ENCODE data around the gene TEX19. TPM values are rescaled to one million over a fixed set of nuclear protein-coding genes. Genes with fewer than 3 reads are reported as not detected.
"Not testable (repeated sequence)": the region's sequence is repeated elsewhere in the genome, so short reads cannot be mapped to it uniquely, and the experiment has no call there.

Gene TEX19
- polyA plus RNA-seq, 1 donor, result not detected

DNA sequence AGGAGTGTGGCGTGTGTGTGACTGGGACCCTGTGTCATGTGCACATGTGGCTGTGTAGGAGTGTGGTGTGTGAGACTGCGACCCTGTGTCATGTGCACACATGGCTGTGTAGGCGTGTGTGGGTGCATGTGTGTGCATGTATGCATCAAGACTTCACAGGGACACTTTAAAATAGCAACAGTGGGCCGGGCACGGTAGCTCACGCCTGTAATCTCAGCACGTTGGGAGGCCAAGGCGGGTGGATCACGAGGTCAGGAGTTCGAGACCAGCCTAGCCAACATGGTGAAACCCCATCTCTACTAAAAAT, 22.6 kb downstream of the TEX19 start:
- H3K27ac ChIP-seq (ENCODE audit: low read length); DNase-seq; H3K4me3 ChIP-seq (ENCODE audit: low read length); H3K4me1 ChIP-seq (ENCODE audit: control insufficient read depth, insufficient read depth, low read length); H3K36me3 ChIP-seq (ENCODE audit: control insufficient read depth, insufficient read depth, low read length); H3K9me3 ChIP-seq (ENCODE audit: control insufficient read depth, low read depth, low read length): not testable (repeated sequence)
- H3K27me3 ChIP-seq (ENCODE audit: control insufficient read depth, insufficient read depth, low read length), result peaks cover 56% of the 10 kb centered on the region
- WGBS (ENCODE audit: insufficient coverage, low lambda C conversion rate), result 100% methylated on average over 1 of the region's 10 CpGs

GRCh38 chr17:82382220-82382932, 23.3 kb downstream of the TEX19 start:
- H3K4me3 ChIP-seq (ENCODE audit: low read length); H3K4me1 ChIP-seq (ENCODE audit: control insufficient read depth, insufficient read depth, low read length); H3K9me3 ChIP-seq (ENCODE audit: control insufficient read depth, low read depth, low read length); DNase-seq; H3K36me3 ChIP-seq (ENCODE audit: control insufficient read depth, insufficient read depth, low read length); H3K27ac ChIP-seq (ENCODE audit: low read length): not testable (repeated sequence)
- peaks cover 62% of the 10 kb centered on the region for H3K27me3 ChIP-seq (ENCODE audit: control insufficient read depth, insufficient read depth, low read length)
- WGBS (ENCODE audit: insufficient coverage, low lambda C conversion rate), result no CpG with 5 or more reads among the region's 21 CpGs

DNA sequence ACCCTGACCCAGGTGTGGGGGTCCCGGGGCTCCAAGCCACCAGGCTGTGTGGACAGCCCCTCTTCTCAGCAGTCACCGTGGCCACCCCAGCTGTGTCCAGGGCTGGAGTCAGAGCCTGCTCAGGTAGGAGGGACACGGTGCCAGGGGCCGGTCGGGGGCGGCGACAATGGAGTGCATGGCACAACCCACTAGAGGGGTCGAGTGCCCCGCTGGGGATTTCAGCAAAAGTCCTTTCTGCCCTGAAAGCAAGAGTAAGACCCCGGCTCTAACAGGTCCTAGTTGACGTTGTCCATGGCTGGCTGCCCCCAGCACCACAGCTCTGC, 23.8 kb downstream of the TEX19 start:
- no peak for DNase-seq
- peaks cover 64% of the 10 kb centered on the region for H3K27me3 ChIP-seq (ENCODE audit: control insufficient read depth, insufficient read depth, low read length)

DNA sequence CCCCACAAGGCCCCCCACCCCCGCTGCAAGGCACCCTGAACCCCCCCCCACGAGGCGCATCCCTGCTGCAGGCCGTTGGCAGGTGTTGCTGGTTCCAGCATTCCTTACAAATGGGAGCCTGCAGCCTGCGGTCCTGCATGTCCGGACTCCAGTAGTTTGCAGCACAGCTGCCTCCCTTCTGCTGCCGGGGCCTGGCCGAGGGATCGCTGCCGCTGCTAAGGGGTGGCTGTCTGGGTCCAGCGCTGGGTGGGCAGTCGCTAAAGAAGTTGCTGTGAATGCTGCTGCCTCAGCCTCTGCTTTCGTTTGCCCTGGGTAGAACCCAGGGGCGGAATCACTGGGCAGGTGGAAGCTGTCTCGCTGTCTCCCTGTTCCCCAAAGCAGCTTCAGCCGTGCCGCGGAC, 24.4 kb downstream of the TEX19 start:
- peaks cover 9% of the 10 kb centered on the region for H3K4me1 ChIP-seq (ENCODE audit: control insufficient read depth, insufficient read depth, low read length)
- H3K27me3 ChIP-seq (ENCODE audit: control insufficient read depth, insufficient read depth, low read length), result peaks cover 61% of the 10 kb centered on the region
- H3K4me3 ChIP-seq (ENCODE audit: low read length), result no peak overlapping the region
- DNase-seq, result no peak
- no CpG with 5 or more reads among the region's 18 CpGs for WGBS (ENCODE audit: insufficient coverage, low lambda C conversion rate)
- no peak overlapping the region for H3K27ac ChIP-seq (ENCODE audit: low read length)
- H3K36me3 ChIP-seq (ENCODE audit: control insufficient read depth, insufficient read depth, low read length), result no peaks in the 10 kb centered on the region
- peaks cover 2% of the 10 kb centered on the region for H3K9me3 ChIP-seq (ENCODE audit: control insufficient read depth, low read depth, low read length)

More for the DNA sequence above, 23.8 kb downstream of the TEX19 start:
- Histone ChIP-seq H3K4me1 (ENCODE audit: control insufficient read depth, insufficient read depth, low read length) (peaks cover 9% of the 10 kb centered on the region), H3K36me3 (ENCODE audit: control insufficient read depth, insufficient read depth, low read length) (no peaks in the 10 kb centered on the region), H3K4me3 (ENCODE audit: low read length) (no peak overlapping the region), H3K9me3 (ENCODE audit: control insufficient read depth, low read depth, low read length) (no peaks in the 10 kb centered on the region), H3K27ac (ENCODE audit: low read length) (no peak overlapping the region)
- WGBS (ENCODE audit: insufficient coverage, low lambda C conversion rate), result no CpG with 5 or more reads among the region's 11 CpGs

DNA sequence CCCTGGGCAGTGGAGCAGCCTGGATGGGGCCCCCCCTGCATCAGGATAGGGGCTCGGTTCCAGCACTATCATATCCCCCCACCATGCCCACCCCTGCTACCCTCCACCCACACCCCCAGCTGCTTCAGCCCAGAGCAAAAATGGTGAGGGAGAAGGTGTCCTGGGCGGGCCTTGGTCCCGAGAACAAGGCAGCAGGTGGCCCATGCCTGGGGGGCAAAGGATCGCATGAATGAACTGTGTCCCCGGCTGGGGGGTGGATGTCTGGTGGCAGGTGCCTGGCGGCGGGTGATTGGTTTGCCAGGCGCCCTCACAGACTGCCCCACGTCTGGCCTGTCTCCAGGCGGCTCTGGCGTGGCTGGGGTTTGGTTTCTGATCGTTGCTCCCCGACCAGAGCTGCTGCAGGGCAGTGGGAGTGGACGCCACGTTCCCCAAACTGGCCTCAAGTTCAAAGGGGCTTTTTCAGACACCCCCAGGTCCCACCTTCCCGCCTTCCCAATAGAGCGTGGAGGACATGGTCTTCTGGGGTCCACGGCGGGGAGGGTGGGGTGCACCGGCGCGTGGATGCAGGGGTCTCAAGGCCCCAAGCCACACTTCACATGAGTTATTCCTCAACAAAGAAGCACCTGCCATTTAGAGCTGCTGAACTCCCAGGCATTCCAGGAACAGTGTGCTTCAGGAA, 25.1 kb downstream of the TEX19 start:
- Histone ChIP-seq H3K27me3 (ENCODE audit: control insufficient read depth, insufficient read depth, low read length) (peaks cover 56% of the 10 kb centered on the region), H3K9me3 (ENCODE audit: control insufficient read depth, low read depth, low read length) (peaks cover 2% of the 10 kb centered on the region), H3K4me3 (ENCODE audit: low read length) (no peak overlapping the region), H3K36me3 (ENCODE audit: control insufficient read depth, insufficient read depth, low read length) (no peaks in the 10 kb centered on the region), H3K4me1 (ENCODE audit: control insufficient read depth, insufficient read depth, low read length) (peaks cover 9% of the 10 kb centered on the region), H3K27ac (ENCODE audit: low read length) (no peak overlapping the region)
- no CpG with 5 or more reads among the region's 22 CpGs for WGBS (ENCODE audit: insufficient coverage, low lambda C conversion rate)
- DNase-seq, result no peak

GRCh38 chr17:82384730-82385481, 25.9 kb downstream of the TEX19 start:
- Histone ChIP-seq H3K4me3 (ENCODE audit: low read length) (no peak overlapping the region), H3K9me3 (ENCODE audit: control insufficient read depth, low read depth, low read length) (peaks cover 2% of the 10 kb centered on the region), H3K27me3 (ENCODE audit: control insufficient read depth, insufficient read depth, low read length) (peaks cover 49% of the 10 kb centered on the region), H3K36me3 (ENCODE audit: control insufficient read depth, insufficient read depth, low read length) (no peaks in the 10 kb centered on the region), H3K27ac (ENCODE audit: low read length) (no peak overlapping the region), H3K4me1 (ENCODE audit: control insufficient read depth, insufficient read depth, low read length) (peaks cover 9% of the 10 kb centered on the region)
- DNase-seq, result peak in 1 of 2 donors; percentile 27
- WGBS (ENCODE audit: insufficient coverage, low lambda C conversion rate), result no CpG with 5 or more reads among the region's 26 CpGs

GRCh38 chr17:82385559-82386254, 26.7 kb downstream of the TEX19 start:
- Histone ChIP-seq H3K4me1 (ENCODE audit: control insufficient read depth, insufficient read depth, low read length) (peaks cover 9% of the 10 kb centered on the region), H3K9me3 (ENCODE audit: control insufficient read depth, low read depth, low read length) (peaks cover 2% of the 10 kb centered on the region), H3K4me3 (ENCODE audit: low read length) (no peak overlapping the region), H3K27me3 (ENCODE audit: control insufficient read depth, insufficient read depth, low read length) (peaks cover 44% of the 10 kb centered on the region), H3K36me3 (ENCODE audit: control insufficient read depth, insufficient read depth, low read length) (no peaks in the 10 kb centered on the region), H3K27ac (ENCODE audit: low read length) (no peak overlapping the region)
- no CpG with 5 or more reads among the region's 26 CpGs for WGBS (ENCODE audit: insufficient coverage, low lambda C conversion rate)
- no peak for DNase-seq

DNA sequence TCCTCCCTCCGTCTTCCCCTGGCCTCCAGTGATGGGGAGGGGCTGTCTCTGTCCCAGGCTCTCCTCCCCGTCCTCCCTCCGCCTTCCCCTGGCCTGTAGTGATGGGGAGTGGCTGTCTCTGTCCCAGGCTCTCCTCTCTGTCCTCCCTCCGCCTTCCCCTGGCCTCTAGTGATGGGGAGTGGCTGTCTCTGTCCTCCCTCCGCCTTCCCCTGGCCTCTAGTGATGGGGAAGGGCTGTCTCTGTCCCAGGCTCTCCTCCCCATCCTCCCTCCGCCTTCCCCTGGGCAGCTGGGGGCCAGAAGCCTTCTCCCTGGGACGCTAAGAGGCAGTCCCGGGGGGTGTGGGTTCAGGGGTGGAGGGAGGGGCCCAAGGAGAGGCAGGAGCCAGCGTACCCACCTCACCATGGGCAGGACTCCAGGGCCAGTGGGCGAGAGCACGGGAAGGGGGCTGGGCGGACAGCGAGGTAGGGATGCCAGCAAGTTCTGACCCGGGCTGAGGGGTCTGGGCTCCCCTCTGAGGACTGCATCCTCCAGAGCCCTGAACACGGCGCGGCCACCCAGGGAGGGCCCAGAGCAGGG, 27.3 kb downstream of the TEX19 start:
- Histone ChIP-seq H3K36me3 (ENCODE audit: control insufficient read depth, insufficient read depth, low read length) (no peaks in the 10 kb centered on the region), H3K27me3 (ENCODE audit: control insufficient read depth, insufficient read depth, low read length) (peaks cover 39% of the 10 kb centered on the region), H3K4me1 (ENCODE audit: control insufficient read depth, insufficient read depth, low read length) (peaks cover 9% of the 10 kb centered on the region), H3K4me3 (ENCODE audit: low read length) (no peak overlapping the region), H3K27ac (ENCODE audit: low read length) (no peak overlapping the region), H3K9me3 (ENCODE audit: control insufficient read depth, low read depth, low read length) (peaks cover 2% of the 10 kb centered on the region)
- WGBS (ENCODE audit: insufficient coverage, low lambda C conversion rate), result no CpG with 5 or more reads among the region's 17 CpGs
- no peak for DNase-seq

- Histone ChIP-seq H3K36me3 (ENCODE audit: control insufficient read depth, insufficient read depth, low read length) (peaks cover 3% of the 10 kb centered on the region), H3K27me3 (ENCODE audit: control insufficient read depth, insufficient read depth, low read length) (peaks cover 39% of the 10 kb centered on the region), H3K4me3 (ENCODE audit: low read length) (no peak overlapping the region), H3K27ac (ENCODE audit: low read length) (no peak overlapping the region), H3K4me1 (ENCODE audit: control insufficient read depth, insufficient read depth, low read length) (peaks cover 9% of the 10 kb centered on the region), H3K9me3 (ENCODE audit: control insufficient read depth, low read depth, low read length) (peaks cover 2% of the 10 kb centered on the region)
- no peak for DNase-seq
- no CpG with 5 or more reads among the region's 38 CpGs for WGBS (ENCODE audit: insufficient coverage, low lambda C conversion rate)
Measured at GRCh38 chr17:82386881-82387704, 28.0 kb downstream of the TEX19 start.

All from large intestine (tissue), 3 donors.